ENCODE data around the gene MYRIP.

MYRIP gene

GRCh38 chr3:39920271-39920670 is 110.9 kb downstream of the MYRIP start:
- TF ChIP-seq, protein P1, sequence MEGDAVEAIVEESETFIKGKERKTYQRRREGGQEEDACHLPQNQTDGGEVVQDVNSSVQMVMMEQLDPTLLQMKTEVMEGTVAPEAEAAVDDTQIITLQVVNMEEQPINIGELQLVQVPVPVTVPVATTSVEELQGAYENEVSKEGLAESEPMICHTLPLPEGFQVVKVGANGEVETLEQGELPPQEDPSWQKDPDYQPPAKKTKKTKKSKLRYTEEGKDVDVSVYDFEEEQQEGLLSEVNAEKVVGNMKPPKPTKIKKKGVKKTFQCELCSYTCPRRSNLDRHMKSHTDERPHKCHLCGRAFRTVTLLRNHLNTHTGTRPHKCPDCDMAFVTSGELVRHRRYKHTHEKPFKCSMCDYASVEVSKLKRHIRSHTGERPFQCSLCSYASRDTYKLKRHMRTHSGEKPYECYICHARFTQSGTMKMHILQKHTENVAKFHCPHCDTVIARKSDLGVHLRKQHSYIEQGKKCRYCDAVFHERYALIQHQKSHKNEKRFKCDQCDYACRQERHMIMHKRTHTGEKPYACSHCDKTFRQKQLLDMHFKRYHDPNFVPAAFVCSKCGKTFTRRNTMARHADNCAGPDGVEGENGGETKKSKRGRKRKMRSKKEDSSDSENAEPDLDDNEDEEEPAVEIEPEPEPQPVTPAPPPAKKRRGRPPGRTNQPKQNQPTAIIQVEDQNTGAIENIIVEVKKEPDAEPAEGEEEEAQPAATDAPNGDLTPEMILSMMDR (IDR thresholded peaks at IDR 0.05; ENCODE audit: control extremely low read depth, extremely low read depth, low read depth, missing control alignments), result no peak
- ChIA-PET POLR2A (no interaction called here), CTCF (no interaction called here)
- no peak for DNase-seq (ENCODE audit: extremely low spot score)

GRCh38 chr3:39927479-39927878 is 118.1 kb downstream of the MYRIP start:
- CTCF ChIA-PET, result no interaction called here
- no peak for DNase-seq (ENCODE audit: extremely low spot score)
- TF ChIP-seq, protein P1 (IDR thresholded peaks at IDR 0.05; ENCODE audit: control extremely low read depth, extremely low read depth, low read depth, missing control alignments), result no peak
- POLR2A ChIA-PET, result no interaction called here

GRCh38 chr3:39933986-39934693 is 124.7 kb downstream of the MYRIP start:
- no peak for DNase-seq (ENCODE audit: extremely low spot score)
- POLR2A ChIA-PET, result no interaction called here
- CTCF ChIA-PET, result no interaction called here
- TF ChIP-seq, protein P1 (IDR thresholded peaks at IDR 0.05; ENCODE audit: control extremely low read depth, extremely low read depth, low read depth, missing control alignments), result no peak

- DNase-seq (ENCODE audit: extremely low spot score), result no peak
- TF ChIP-seq, protein P1 (IDR thresholded peaks at IDR 0.05; ENCODE audit: control extremely low read depth, extremely low read depth, low read depth, missing control alignments), result no peak
- ChIA-PET CTCF (no interaction called here), POLR2A (no interaction called here)
These were observed 125.3 kb downstream of the MYRIP start for GRCh38 chr3:39934696-39935095.

- TF ChIP-seq, protein P1 (IDR thresholded peaks at IDR 0.05; ENCODE audit: control extremely low read depth, extremely low read depth, low read depth, missing control alignments), result no peak
- DNase-seq (ENCODE audit: extremely low spot score), result no peak
- ChIA-PET POLR2A (no interaction called here), CTCF (no interaction called here)
These were observed 125.9 kb downstream of the MYRIP start for GRCh38 chr3:39935261-39935660.

DNA sequence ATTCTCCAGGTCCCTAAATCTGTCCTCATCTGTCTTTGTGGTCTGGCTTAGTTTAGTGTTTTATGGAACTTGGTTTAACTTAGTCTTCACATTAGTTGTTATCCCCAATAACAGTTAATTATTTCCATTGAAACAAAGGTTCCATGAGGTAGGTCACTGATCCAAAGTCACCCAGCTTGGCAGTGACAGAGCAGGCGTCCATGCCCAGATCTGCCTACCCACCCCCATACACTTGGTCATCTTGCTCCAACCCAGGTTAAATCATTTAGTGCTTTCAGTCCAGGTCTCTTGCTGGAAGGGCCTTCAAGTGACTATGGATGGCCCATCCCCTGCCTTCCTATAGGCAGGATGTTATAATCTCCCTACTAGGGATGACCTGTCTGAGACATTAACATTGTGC is 127.4 kb downstream of the MYRIP start:
- TF ChIP-seq, protein P1 (IDR thresholded peaks at IDR 0.05; ENCODE audit: control extremely low read depth, extremely low read depth, low read depth, missing control alignments), result no peak
- CTCF ChIA-PET, result no interaction called here
- POLR2A ChIA-PET, result no interaction called here
- DNase-seq (ENCODE audit: extremely low spot score), result no peak

All from GM10248 (cell line).